OCI-LY1 (cell line): ENCODE results near the gene AP3S2.

Source experiments
- H2AFZ ChIP-seq: fragments of 200-600 bp; sonication (generic), shearing (Covaris generic); 2 replicates; pipeline ENCODE4 v1.6.0; 2014; ENCODE audit warnings: antibody characterized with exemption, mild to moderate bottlenecking, low read length
- H3F3A ChIP-seq: fragments of 200-600 bp; sonication (generic), shearing (Covaris generic); 2 replicates; pipeline ENCODE4 v1.6.0; 2014; ENCODE audit warnings: mild to moderate bottlenecking, antibody characterized with exemption, low read length, moderate library complexity; ENCODE audit not compliant: insufficient read depth
- H3K27ac ChIP-seq: fragments of 200-600 bp; sonication (generic); 2 replicates; pipeline ENCODE4 v1.5.1; 2014; ENCODE audit warnings: low read length, mixed run types, mild to moderate bottlenecking, low read depth; ENCODE audit not compliant: poor library complexity, severe bottlenecking
- H3K27me3 ChIP-seq: fragments of 200-600 bp; sonication (generic); 2 replicates; pipeline ENCODE4 v1.6.0; 2014; ENCODE audit warnings: antibody characterized with exemption, mild to moderate bottlenecking, low read length, moderate library complexity; ENCODE audit not compliant: insufficient read depth
- H3K36me3 ChIP-seq: fragments of 200-600 bp; sonication (generic); 2 replicates; pipeline ENCODE4 v1.6.1; 2014; ENCODE audit warnings: mild to moderate bottlenecking, antibody characterized with exemption, low read length, moderate library complexity, mixed read lengths; ENCODE audit not compliant: insufficient read depth
- H3K4me1 ChIP-seq: fragments of 200-600 bp; sonication (generic); 2 replicates; pipeline ENCODE4 v1.5.1; 2014; ENCODE audit warnings: mild to moderate bottlenecking, low read length, moderate library complexity; ENCODE audit not compliant: insufficient read depth, severe bottlenecking
- H3K4me2 ChIP-seq: fragments of 200-600 bp; sonication (generic), shearing (Covaris generic); 2 replicates; pipeline ENCODE4 v1.6.1; 2014; ENCODE audit warnings: low read length
- H3K4me3 ChIP-seq: fragments of 200-600 bp; sonication (generic); 2 replicates; pipeline ENCODE4 v1.5.1; 2014; ENCODE audit warnings: low read length, low read depth, mild to moderate bottlenecking, mixed read lengths; ENCODE audit not compliant: poor library complexity, severe bottlenecking
- H3K79me2 ChIP-seq: fragments of 200-600 bp; shearing (Covaris generic); 2 replicates; pipeline ENCODE4 v1.6.1; 2016; ENCODE audit warnings: mixed run types, low read length, mixed read lengths; ENCODE audit not compliant: insufficient read depth
- H3K9ac ChIP-seq: fragments of 200-600 bp; sonication (generic), shearing (Covaris generic); 2 replicates; pipeline ENCODE4 v1.6.1; 2014; ENCODE audit warnings: mild to moderate bottlenecking, low read length, mixed read lengths
- H3K9me2 ChIP-seq: fragments of 200-600 bp; sonication (generic), shearing (Covaris generic); 2 replicates; pipeline ENCODE4 v1.6.1; 2014; ENCODE audit warnings: low read depth, mild to moderate bottlenecking, low read length, mixed read lengths
- H3K9me3 ChIP-seq: fragments of 200-600 bp; shearing (Covaris generic); 2 replicates; pipeline ENCODE4 v1.6.1; 2014; ENCODE audit warnings: low read length, mixed read lengths
- H4K20me1 ChIP-seq: fragments of 200-600 bp; sonication (generic), shearing (Covaris generic); 2 replicates; pipeline ENCODE4 v1.6.0; 2016; ENCODE audit warnings: mild to moderate bottlenecking, low read length; ENCODE audit not compliant: insufficient read depth
- CTCF ChIP-seq: fragments of 200-600 bp; sonication (generic), shearing (Covaris generic); IDR thresholded peaks from 2 replicates; pipeline ENCODE4 v1.5.1; 2017; ENCODE audit warnings: mild to moderate bottlenecking, antibody characterized with exemption, low read length, moderate library complexity, mixed read lengths
- EZH2 ChIP-seq: fragments of 200-600 bp; sonication (generic), shearing (Covaris generic); IDR thresholded peaks from 2 replicates; pipeline ENCODE4 v1.8.0; 2017; ENCODE audit warnings: borderline replicate concordance, mixed run types, mild to moderate bottlenecking, antibody characterized with exemption, low read length, moderate library complexity, mixed read lengths

Gene AP3S2

GRCh38 chr15:89860431-89860830, 33.4 kb downstream of the AP3S2 start:
- H3K4me1 ChIP-seq = no peaks in the 10 kb centered on the region
- H2AFZ ChIP-seq = no peak overlapping the region
- H3K9ac ChIP-seq = no peak overlapping the region
- H3K4me3 ChIP-seq = no peak overlapping the region
- H3K79me2 ChIP-seq = no peaks in the 10 kb centered on the region
- H3K4me2 ChIP-seq = no peak overlapping the region
- H3K27ac ChIP-seq = no peak overlapping the region
- H3K36me3 ChIP-seq = peaks cover 41% of the 10 kb centered on the region
- TF ChIP-seq EZH2 (no peak), CTCF (no peak)
- H3K9me2 ChIP-seq = no peaks in the 10 kb centered on the region
- no peaks in the 10 kb centered on the region for H3K27me3 ChIP-seq
- no peaks in the 10 kb centered on the region for H3K9me3 ChIP-seq
- no peaks in the 10 kb centered on the region for H3F3A ChIP-seq
- H4K20me1 ChIP-seq = no peaks in the 10 kb centered on the region

- Histone ChIP-seq H3K9me2 (no peaks in the 10 kb centered on the region), H2AFZ (no peak overlapping the region), H4K20me1 (no peaks in the 10 kb centered on the region), H3K79me2 (no peaks in the 10 kb centered on the region), H3K27ac (no peak overlapping the region), H3K4me1 (no peaks in the 10 kb centered on the region), H3F3A (no peaks in the 10 kb centered on the region), H3K36me3 (peaks cover 31% of the 10 kb centered on the region), H3K4me2 (no peak overlapping the region), H3K9me3 (no peaks in the 10 kb centered on the region), H3K9ac (no peak overlapping the region), H3K27me3 (no peaks in the 10 kb centered on the region), H3K4me3 (no peak overlapping the region)
- TF ChIP-seq EZH2 (no peak), CTCF (no peak)
Observed at GRCh38 chr15:89858661-89859458, 34.9 kb downstream of the AP3S2 start.

GRCh38 chr15:89857673-89858072, 36.1 kb downstream of the AP3S2 start:
- no peaks in the 10 kb centered on the region for H3F3A ChIP-seq
- H3K36me3 ChIP-seq = peaks cover 27% of the 10 kb centered on the region
- H3K4me2 ChIP-seq = no peak overlapping the region

More at GRCh38 chr15:89857673-89858072, 36.1 kb downstream of the AP3S2 start:
- H2AFZ ChIP-seq = no peak overlapping the region
- no peaks in the 10 kb centered on the region for H3K9me2 ChIP-seq
- H3K4me1 ChIP-seq = no peaks in the 10 kb centered on the region
- no peak overlapping the region for H3K27ac ChIP-seq
- H4K20me1 ChIP-seq = no peaks in the 10 kb centered on the region
- H3K9me3 ChIP-seq = no peaks in the 10 kb centered on the region
- TF ChIP-seq CTCF (no peak), EZH2 (no peak)
- H3K27me3 ChIP-seq = no peaks in the 10 kb centered on the region
- H3K4me3 ChIP-seq = no peak overlapping the region
- no peaks in the 10 kb centered on the region for H3K79me2 ChIP-seq
- H3K9ac ChIP-seq = no peak overlapping the region
